ENCODE measurements around the gene MOSMO.
"Not testable (repeated sequence)": the region's sequence is repeated elsewhere in the genome, so short reads cannot be mapped to it uniquely, and the experiment has no call there.

Gene MOSMO

DNA sequence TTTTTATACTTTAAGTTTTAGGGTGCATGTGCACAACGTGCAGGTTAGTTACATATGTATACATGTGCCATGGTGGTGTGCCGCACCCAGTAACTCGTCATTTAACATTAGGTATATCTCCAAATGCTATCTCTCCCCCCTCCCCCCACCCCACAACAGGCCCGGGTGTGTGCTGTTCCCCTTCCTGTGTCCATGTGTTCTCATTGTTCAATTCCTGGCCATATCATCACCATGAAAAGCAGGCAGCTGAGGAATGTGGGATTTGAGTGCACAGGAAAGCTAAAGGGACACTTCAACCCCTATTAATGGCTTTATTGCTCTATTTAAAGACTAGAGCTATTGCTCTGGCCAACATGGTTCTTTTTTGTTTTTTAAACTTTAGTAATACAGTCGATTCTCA is 38.0 kb downstream of the MOSMO start:
- not testable (repeated sequence) for DNase-seq (ENCODE audit: low read depth in 2 of 2)

DNA sequence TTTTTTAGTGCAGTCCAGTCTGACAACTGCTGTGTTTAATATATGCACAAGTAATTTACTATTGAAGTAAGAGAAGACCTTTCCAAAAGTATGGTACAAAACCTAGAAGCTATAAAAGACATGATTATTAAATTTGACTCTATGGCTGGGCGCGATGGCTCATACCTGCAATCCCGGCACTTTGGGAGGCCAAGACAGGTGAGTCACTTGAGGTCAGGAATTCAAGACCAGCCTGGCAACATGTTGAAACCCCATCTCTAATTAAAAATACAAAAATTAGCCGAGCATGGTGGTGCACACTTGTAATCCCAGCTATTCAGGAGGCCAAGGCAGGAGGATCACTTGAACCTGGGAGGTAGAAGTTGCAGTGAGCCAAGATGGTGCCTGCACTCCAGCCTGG is 43.1 kb downstream of the MOSMO start:
- no peak for DNase-seq (ENCODE audit: low read depth in 2 of 2)

DNA sequence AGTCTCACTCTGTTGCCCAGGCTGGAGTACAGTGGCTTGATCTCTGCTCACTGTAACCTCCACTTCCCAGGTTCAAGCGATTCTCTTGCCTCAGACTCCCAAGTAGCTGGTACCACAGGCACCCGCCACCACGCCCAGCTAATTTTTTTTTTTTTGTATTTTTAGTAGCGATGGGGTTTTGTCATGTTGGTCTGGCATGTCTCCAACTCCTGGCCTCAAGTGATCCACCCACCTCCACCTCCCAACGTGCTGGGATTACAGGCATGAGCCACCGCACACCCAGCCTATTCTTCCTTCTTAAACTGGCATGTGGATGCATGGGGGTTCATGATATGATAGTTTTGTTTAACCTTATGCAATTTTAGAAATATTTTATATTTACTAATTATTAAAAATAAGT is 45.1 kb downstream of the MOSMO start:
- no peak for DNase-seq (ENCODE audit: low read depth in 2 of 2)

DNA sequence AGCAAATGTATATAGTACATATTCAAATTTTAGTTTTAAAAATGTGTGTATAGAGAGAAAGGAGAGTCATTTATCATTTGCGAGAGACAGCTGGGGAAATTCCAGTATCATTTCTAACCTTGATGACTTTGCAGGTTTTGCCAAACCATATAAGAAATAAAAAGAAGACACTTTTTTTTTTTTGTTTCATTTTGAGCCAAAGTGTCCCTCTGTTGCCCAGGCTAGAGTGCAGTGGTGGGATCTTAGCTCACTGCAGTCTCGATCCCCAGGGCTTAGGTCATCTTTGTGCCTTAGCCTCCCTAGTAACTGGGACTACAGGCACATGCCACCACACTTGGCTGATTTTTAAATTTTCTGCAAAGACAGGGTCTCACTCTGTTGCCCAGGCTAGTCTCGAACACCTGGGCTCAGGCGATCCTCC is 46.0 kb downstream of the MOSMO start:
- DNase-seq (ENCODE audit: low read depth in 2 of 2) = no peak

DNA sequence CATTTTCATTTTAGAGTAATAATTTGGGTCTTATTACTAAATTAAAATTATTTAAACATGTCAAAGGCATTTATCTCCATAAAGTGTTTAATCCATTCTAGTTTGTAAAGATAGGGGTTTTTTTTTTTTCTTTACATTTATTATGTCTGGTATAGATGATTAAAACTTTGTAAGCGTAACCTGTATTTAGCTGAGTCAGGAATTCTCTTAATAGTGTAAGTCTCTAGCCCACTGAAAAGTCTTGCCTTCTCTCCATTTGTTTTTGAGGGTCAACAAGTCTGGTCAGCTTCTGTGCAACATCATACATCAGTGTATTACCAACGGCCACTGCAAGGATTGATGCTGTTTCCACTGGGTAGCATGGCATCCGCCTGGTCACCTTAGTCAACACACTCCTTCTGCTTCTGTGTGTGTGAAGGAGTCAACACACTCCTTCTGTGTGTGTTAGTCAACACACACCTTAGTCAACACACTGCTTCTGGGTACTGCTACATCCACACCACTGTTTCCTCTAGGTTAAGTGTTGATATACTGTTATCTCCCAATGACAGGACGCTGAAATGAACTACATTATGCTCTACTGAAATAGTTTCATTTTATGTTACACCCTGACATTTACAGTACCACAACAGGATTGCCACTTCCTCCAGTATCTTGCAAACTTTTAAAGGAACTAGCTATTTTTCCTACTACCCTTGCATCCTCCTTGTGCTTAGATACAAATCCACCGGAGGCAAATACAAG is 47.1 kb downstream of the MOSMO start:
- DNase-seq (ENCODE audit: low read depth in 2 of 2) = no peak

DNA sequence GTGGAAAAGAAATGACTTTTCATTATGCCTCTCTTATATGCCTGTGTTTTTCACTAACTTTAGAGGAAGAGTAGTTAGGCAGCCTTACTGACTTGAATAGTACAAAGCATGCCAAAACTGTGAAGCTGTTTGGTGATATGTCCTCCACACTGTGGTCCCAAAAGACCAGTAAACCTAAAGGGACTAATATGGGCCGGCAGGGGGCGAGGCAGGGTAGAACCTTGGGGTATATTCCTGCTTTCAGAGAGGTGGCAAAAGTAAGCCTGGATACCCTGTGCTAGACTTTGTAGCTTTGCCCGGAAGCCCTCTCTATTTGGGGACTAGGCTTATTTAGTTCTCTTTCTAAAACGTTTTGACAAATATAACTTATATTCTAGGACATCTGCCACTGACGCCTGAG is 48.0 kb downstream of the MOSMO start:
- DNase-seq (ENCODE audit: low read depth in 2 of 2) = no peak

DNA sequence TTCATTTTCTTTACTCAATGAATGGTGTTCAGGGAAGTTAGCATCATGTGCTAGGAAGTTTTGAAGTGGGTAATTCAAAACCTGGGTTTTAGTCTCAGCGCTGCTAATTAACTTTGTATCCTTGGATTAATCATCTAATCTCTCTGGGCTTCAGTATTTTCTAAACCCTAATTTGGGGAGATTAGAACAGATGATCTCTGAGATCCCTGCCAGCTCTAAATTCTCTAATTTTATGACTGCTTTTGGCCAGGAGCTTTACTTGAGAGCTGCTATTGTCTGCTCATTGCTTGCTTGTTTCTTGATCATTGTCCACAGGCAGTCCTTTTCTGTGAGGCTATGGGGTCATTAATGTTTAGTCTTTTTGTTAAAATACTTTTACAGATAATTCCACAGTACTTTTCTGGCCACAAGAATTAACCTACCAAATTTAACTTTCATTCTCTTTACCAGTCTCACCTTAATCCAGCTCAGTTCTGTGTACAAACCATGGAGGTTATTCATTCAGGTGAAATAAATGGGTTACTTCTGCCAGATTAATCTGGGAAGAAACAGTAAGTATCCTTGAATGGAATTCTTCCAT is 56.1 kb downstream of the MOSMO start:
- no peak for DNase-seq (ENCODE audit: low read depth in 2 of 2)

DNA sequence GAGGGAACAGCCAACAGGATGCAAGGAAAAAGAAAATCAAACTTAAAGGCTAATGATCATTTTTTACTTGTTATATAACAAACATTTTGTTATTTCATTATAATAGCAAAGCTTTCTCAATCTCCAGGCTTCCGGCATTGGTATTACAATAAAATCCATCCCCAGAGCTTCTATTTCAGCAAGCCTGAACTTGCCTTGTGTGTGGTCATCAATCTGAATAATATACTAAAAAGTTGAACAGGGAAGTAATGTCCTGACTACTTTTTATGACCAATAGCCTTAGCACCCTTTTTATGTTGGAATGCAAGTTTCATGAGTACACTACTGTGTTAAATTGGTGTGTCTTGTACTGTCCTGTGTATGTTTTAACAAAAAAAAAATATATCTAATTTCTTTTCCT is 57.3 kb downstream of the MOSMO start:
- no peak for DNase-seq (ENCODE audit: low read depth in 2 of 2)

DNA sequence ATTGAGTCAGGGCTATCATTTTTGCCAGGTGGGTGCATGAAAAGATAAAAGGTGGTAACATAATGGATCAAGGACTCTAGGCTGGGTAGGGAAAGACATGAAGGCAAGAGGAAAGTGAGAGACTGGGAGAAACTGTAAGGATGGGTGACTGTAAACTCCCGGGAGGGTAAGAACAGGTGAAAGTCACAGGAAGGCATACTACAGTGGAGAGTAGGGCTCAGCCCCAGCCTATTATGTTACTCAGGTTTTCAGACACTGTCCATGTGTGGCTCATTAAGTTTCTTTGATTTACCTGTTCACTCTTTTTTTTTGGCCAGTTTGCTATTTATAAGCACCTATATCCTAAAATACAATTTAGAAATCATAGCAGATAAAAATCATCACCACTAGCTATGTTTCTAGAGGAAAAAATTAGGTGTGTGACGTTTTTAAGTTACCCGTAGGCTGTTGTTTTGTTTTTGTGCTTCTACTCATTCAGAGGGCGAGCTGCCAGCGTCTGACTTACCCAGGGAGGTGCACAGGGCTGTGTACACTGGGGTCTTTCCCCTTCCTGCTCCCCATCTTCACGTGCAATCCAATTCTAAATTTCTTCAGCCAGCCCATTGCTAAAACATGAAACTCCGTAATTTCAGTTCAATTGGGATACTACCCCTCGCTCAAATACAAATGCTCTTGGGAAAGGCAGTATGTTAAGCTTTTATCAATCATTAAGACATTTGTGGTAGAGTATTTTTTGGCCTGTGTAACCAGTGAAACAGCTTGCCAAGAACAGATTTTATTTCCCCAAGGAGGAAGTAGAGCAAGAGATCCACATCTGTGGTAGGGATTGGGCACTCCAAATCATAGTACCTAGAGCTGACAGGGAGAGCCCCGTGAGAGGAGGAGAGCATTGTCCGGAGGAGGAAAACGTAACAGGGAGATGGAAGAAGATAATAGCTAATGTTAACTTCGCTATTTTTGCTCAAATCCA is 62.7 kb downstream of the MOSMO start:
- peak in 1 of 2 experiments; percentile 6 for DNase-seq (ENCODE audit: low read depth in 2 of 2)

DNA sequence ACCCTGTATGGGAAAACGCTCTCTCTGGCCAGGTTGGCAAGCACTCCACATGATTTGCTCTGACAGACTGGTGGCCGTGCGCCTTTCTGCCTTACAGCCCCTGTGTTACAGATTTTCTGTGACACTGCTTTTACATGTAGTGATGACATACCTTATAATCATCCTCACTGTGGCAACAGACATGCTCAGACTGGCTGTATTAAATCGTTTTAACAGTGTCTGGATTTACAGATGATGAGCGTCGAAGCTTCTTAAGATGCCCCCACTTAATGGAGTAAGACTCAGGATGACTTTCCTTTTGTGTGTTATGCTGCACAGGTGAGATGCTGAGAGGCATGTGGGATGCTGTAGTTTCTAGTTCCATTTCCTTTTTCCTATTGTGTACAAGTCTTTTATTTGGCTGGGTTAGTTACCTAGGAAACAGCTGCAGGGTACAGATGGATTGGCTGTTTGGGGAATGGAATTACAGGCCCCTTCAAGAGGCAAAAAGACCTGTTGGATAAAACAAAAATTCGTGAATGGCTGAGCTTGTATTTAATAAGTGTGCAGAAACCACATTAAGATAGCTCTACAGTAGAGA is 63.5 kb downstream of the MOSMO start:
- DNase-seq (ENCODE audit: low read depth in 2 of 2) = no peak

DNA sequence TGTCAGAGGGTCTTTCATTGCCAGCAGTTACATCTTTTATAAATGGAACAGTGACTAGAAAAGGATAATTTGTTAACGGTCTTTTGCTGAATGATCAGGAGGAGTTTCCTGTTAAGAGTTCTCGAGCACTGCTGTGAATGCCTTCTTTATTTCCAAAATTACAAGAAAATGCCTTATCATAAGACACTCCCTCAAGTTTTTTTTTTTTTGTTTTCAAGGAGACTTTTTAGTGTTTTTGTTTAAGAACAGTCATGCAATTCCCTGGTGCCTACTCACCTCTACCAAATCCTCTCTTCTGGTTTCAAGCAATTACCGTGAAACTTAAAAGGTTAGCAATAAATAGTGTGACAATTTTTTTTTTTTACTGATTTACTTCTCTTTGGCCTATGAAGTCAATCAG is 65.4 kb downstream of the MOSMO start:
- DNase-seq (ENCODE audit: low read depth in 2 of 2) = no peak

DNA sequence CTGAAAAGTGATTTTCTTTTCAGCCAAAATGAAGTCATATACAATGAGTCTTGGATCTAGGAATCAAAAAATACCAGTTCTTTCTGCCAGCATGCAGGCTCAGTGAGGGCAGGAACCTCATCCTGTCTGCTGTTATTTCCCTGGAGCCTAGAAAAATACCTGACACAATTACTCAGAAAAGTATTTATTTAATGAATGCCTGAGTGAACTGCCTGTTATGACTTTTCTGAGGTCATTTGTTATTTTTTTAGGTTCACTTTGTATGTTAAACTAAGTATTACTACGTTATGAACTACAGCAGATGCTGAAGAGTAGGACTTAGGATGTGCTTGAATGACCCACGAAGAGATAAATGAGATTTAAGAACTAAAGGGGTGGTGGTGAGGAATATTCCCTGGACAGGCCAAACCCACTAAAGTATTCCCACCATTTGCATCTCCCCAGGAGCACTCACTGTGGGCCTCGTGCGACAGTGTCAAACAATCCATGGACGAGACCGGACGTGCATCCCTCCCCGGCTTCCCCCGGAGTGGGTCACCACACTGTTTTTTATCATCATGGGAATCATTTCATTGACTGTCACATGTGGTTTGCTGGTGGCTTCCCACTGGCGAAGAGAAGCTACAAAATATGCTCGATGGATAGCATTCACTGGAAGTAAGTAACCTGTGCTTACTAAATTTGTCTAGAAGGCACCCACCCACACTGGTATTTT is 67.3 kb downstream of the MOSMO start:
- DNase-seq (ENCODE audit: low read depth in 2 of 2) = no peak

DNA sequence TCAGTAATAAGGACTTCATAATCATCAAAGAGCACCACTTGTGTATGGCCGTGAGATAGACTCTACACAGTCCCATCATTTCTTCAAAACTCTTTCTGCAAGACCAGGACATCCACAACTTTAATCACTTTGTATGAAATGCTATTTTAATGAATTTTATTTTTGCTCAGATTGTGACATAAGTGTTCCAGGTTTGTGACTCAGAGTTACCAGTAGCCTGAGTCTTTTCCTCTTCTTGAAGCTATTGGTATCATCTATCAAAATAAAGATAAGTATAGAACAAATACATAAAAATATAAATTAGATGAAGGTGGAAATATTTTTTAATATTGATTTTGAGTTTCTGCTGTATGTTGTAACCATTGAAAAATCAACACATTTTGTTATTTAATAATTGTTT is 67.9 kb downstream of the MOSMO start:
- DNase-seq (ENCODE audit: low read depth in 2 of 2) = no peak

DNA sequence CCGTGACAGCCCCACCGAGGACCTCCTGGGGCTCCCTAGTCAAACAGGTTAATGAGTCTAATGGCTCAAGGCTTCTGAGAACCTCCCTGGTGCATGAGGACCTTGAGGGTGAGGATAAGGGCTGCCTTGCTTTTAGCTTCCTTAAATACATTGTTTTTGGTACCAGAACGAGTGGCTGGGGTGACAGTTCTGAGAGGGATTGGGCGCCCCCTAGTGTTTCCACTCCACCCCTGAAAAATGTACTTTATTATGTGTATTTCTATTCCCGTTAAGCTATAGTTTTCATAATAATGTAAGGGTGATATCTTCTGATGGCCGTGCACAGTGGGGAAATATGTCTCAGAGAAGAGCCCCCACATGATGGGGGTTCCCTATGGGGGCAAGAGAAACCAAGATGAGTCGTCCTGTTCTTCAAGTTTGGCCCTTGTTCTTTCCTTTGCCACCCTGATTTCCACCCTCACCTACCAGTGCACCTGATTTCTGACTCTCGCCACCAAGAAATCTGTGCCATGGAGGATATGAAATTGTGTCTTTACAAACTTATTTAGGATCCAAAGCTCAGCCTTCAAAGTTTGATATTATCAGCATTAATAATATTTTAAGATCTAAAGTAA is 69.9 kb downstream of the MOSMO start:
- DNase-seq (ENCODE audit: low read depth in 2 of 2) = peak; percentile 18 to 26

DNA sequence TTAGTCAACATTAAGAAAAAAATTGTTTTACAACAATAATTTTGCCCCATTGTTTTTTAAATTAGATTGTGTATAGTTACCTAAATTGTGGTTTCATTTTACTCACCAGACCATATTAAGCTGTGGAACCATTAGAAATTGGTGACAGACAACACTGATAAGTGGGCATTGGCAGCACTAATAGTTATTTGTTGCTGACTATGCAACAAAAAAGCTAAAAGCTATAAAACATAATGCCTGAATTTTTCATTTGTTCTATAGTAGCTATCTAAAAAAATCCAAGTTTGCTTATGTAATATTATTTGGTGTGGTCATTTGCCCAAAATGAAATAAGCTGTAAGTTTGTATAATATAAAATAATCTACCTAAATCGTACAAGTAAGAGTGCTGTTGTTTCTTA is 70.7 kb downstream of the MOSMO start:
- DNase-seq (ENCODE audit: low read depth in 2 of 2) = no peak

DNA sequence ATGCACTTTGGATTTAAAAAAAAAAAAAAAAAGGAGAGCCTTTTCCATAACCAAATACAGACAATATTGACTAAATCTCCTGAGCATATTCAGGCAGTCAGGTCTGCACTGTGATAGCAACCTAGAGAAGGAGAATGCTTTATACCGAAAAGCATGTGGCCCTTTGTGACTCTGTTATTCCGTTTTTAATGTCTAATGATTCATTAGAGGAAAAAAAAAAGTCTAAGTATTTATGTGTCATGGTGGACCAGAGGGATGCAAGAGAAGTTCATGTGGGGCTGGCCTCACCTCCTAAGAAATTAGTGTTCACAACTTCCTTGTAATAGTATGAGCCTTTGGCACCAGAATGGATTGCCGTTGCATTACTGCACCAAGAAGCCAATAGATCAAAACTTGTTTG is 73.1 kb downstream of the MOSMO start:
- no peak for DNase-seq (ENCODE audit: low read depth in 2 of 2)

DNA sequence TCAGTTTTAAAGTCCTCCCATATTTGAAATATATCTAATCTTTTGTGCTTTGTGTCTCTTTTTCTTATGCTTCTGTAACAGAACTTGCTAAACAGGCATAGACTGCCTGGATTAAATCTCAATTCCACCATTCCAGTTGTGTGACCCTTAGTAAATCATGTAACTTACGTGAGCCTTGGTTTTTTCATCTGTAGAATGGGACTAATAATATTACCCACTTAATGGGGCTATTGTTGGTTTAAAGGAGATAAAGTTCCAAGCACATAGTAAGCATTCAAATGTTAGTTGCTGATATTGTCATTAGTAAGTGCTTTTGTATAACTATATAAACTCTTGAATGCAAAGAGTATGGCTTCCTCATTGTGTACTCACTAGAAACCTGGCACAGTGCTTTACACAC is 78.5 kb downstream of the MOSMO start:
- no peak for DNase-seq (ENCODE audit: low read depth in 2 of 2)

DNA sequence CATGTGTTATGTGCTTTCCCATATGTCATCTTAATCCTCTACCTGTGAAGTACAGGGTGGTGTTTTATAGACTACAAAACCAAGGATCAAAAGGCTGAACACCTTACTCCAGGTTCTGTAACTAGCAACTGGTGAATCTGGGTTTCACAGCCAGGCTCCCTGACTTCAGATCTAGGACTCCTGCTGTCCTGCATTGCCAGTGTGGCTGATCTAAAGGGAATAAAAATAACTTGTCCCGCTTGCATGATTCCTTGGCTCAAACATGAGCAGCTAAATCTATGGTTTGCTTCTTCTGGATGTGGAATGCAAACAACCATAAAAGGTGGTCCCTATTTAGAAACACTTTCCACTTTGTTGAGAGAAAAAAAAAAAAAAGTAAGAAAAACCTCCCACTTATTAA is 80.7 kb downstream of the MOSMO start:
- no peak for DNase-seq (ENCODE audit: low read depth in 2 of 2)

DNA sequence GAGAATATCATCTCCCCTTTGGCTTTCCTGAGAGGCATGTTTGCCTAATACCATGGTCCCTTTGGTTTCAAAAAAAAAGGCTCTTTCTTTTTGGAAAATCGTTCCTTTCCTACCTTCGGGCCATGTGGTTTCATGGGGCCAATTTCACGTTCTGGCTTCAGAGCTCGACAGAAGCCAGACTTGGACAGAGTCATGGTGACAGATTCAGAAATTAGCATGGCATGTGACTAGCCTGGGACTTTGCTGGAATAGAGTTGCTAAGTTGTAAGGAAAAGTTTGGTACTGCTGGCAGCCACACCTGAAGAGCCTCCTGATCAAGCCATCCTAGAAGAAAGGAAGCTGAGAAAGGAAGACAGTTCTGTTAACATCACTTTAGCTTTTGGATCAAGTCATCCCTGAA is 82.0 kb downstream of the MOSMO start:
- DNase-seq (ENCODE audit: low read depth in 2 of 2) = no peak

DNA sequence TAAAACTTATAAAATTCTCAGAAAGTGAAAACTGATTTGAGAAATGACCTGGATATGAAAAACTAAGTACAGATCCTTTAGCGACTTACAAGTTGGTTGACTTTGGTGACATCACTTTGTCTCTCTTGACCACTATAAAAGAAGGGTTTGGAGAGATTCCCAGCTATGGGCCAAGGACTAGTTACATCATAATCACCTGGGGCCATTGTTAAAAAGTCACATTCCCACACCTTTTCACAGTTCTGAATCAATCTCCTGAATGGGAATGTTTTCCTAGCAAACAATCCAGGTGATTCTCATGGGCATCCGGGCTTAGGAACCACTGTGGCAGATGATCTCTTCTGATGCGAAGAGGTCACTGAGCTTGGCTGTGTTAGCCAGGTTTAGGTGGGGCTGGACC is 83.8 kb downstream of the MOSMO start:
- no peak for DNase-seq (ENCODE audit: low read depth in 2 of 2)

Measured in fibroblast of skin of left quadriceps (primary cell).